ENCODE data around the gene MRPS23. TPM values are rescaled to one million over a fixed set of nuclear protein-coding genes. Genes with fewer than 3 reads are reported as not detected.
"Not testable (repeated sequence)": the region's sequence is repeated elsewhere in the genome, so short reads cannot be mapped to it uniquely, and the experiment has no call there.

MRPS23 gene
- total RNA-seq, 2 experiments from 2014 or later: 42.6 to 69.7 TPM

DNA sequence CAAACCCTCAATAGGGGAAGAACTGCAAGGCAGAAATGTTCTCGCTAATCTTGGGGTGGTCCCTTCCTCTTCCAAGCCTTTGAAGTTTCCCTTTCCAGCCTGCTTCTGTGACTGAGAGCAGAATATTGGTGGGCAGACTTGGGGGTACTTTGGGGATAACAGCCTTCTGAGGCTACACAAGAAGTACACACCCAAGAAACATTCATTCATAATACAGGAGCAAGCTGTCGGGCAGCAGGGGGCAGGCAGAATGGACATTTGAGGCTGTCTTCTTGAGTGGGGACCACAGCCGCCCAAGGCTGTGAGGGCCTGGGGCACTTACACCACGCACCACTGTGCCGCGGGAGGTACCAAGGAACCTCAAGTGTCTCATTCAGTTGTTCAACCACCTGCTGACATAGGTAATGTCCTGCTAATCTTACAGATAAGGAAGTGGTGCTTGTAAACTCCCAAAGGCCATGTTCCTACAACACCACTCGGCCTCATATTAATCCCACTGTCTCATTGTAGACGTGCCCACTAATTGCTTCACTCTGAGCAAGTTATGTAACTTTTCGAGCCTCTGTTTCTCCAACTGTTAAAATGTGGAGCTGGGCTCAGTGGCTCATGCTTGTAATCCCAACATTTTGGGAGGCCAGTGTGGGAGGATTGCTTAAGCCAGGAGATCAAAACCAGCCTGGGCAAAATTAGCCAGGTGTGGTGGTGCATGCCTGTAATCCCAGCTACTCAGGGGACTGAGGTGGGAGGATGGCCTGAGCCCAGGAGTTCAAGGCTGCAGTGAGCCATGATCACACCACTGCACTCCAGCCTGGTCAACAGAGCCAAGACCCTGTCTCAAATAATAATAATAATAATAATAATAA, 2.5 kb upstream of the MRPS23 start:
- POLR2A ChIA-PET: no interaction called here
- peaks cover 24% of the 10 kb centered on the region for H3K4me1 Mint-ChIP-seq
- DNase-seq: no peak
- peak overlapping the region; percentile 25 for H3K4me3 Mint-ChIP-seq
- no peak overlapping the region for H3K27ac Mint-ChIP-seq
- ATAC-seq: no peak
- no peaks in the 10 kb centered on the region for H3K9me3 Mint-ChIP-seq (ENCODE audit: low read depth)
- H3K36me3 Mint-ChIP-seq (ENCODE audit: low read depth): peaks cover 15% of the 10 kb centered on the region
- no peaks in the 10 kb centered on the region for H3K27me3 Mint-ChIP-seq
- intact Hi-C loops (cut with DNase I, micrococcal nuclease): loop anchor here in 1 of 2 experiments (5.0 to 10.0 kb wide), 2 partner anchors 482 to 1020 kb away; partner anchors contain the start of genes C17orf67 and DGKE
- CTCF ChIA-PET: interaction anchor here (0.7 to 15.7 kb wide), 5 partner anchors 7 to 148 kb away, joined by 3 to 249 read pairs (median 28); partner anchors contain the start of genes SRSF1 and VEZF1

DNA sequence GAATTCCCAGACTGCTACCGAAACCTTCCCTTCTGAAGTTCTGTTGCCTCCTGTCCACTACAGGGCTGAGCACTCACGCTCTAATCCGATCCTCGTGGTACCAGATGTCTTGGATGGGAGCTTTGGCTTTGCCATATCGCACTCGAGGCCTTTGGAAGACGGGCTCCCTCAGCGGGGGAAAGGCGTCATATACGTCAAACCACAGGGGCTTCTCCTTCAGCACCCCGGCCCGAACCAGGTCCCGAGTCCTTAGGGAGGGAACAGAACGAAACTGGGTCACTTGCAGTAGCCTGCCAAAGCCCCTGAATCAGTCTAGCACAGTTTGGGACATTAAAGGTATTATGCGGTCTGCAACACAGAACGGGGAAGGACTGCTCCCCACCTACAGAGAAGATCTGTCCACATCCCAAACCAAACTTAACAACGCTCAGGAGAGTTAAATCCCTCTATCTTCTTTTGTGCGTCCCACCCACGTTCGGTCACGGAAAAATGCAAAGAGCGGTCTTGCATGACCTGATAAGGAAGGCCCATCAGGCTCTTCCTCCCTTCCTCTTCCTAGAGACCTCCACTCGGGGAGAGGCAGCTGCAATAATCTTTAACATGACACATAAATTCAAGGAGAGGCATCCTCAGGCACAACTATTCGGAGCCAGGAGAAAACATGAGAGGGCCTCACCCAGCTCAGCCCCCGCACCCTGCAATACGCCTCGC, 526 bp downstream of the MRPS23 start:
- Mint-ChIP-seq H3K9me3 (ENCODE audit: low read depth) (no peaks in the 10 kb centered on the region), H3K4me3 (peak overlapping the region; percentile 98), H3K27ac (peak overlapping the region; percentile 95), H3K36me3 (ENCODE audit: low read depth) (peaks cover 25% of the 10 kb centered on the region), H3K4me1 (peaks cover 32% of the 10 kb centered on the region), H3K27me3 (no peaks in the 10 kb centered on the region)
- DNase-seq (no peak), ATAC-seq (no peak)
- POLR2A ChIA-PET: interaction anchor here (0.7 to 1.4 kb wide), 4 partner anchors 49 to 157 kb away, joined by 3 to 22 read pairs (median 4); partner anchors contain the start of gene SRSF1
- CTCF ChIA-PET: interaction anchor here (1.0 to 15.7 kb wide), 5 partner anchors 10 to 1016 kb away, joined by 4 to 249 read pairs (median 28); partner anchors contain the start of genes C17orf67, DGKE and SRSF1
- intact Hi-C loops (cut with DNase I, micrococcal nuclease): no loop called here

DNA sequence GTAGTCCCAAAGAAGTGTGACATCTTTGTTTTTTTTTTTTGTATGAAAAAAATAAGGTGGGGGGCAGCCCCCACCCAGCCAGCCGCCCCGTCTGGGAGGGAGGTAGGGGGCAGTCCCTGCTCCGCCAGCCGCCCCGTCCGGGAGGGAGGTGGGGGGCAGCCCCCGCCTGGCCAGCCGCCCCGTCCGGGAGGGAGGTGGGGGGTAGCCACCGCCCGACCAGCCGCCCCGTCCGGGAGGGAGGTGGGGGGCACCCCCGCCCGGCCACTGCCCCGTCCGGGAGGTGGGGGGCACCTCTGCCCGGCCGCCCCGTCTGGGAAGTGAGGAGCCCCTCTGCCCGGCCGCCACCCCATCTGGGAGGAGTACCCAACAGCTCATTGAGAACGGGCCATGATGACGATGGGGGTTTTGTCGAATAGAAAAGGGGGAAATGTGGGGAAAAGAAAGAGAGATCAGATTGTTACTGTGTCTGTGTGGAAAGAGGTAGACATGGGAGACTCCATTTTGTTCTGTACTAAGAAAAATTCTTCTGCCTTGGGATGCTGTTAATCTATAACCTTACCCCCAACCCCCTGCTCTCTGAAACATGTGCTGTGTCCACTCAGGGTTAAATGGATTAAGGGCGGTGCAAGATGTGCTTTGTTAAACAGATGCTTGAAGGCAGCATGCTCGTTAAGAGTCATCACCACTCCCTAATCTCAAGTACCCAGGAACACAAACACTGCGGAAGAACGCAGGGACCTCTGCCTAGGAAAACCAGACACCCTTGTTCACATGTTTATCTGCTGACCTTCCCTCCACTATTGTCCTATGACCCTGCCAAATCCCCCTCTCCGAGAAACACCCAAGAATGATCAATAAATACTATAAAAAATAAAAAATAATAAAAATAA, 3.5 kb downstream of the MRPS23 start:
- H3K4me3 Mint-ChIP-seq; H3K27me3 Mint-ChIP-seq; H3K9me3 Mint-ChIP-seq (ENCODE audit: low read depth); DNase-seq; intact Hi-C loops (cut with DNase I, micrococcal nuclease); ATAC-seq; POLR2A ChIA-PET; H3K27ac Mint-ChIP-seq: not testable (repeated sequence)
- CTCF ChIA-PET: interaction anchor here (0.7 to 1.5 kb wide), 3 partner anchors 11 to 266 kb away, joined by 3 to 6 read pairs (median 3); no protein-coding TSS in a partner anchor
- Mint-ChIP-seq H3K4me1 (peaks cover 27% of the 10 kb centered on the region), H3K36me3 (ENCODE audit: low read depth) (peaks cover 25% of the 10 kb centered on the region)

- Mint-ChIP-seq H3K4me1 (peaks cover 8% of the 10 kb centered on the region), H3K36me3 (ENCODE audit: low read depth) (peaks cover 29% of the 10 kb centered on the region), H3K4me3 (no peak overlapping the region), H3K27me3 (no peaks in the 10 kb centered on the region), H3K27ac (no peak overlapping the region), H3K9me3 (ENCODE audit: low read depth) (no peaks in the 10 kb centered on the region)
- CTCF ChIA-PET: interaction anchor here (0.6 to 1.5 kb wide), 2 partner anchors 9 to 470 kb away, joined by 4 to 9 read pairs; no protein-coding TSS in a partner anchor
- DNase-seq (no peak), ATAC-seq (no peak)
- intact Hi-C loops (cut with DNase I, micrococcal nuclease): no loop called here
- POLR2A ChIA-PET: no interaction called here
Observed at GRCh38 chr17:57842280-57842679, 7.6 kb downstream of the MRPS23 start.

GRCh38 chr17:57839571-57839923, 10.3 kb downstream of the MRPS23 start:
- H3K36me3 Mint-ChIP-seq (ENCODE audit: low read depth): peaks cover 24% of the 10 kb centered on the region
- ChIA-PET POLR2A (no interaction called here), CTCF (interaction anchor here (0.6 to 1.6 kb wide), 4 partner anchors 21 to 275 kb away, joined by 3 read pairs; no protein-coding TSS in a partner anchor)
- no peak overlapping the region for H3K4me3 Mint-ChIP-seq
- no peak for DNase-seq
- H3K27me3 Mint-ChIP-seq: no peaks in the 10 kb centered on the region
- no peak for ATAC-seq
- intact Hi-C loops (cut with DNase I, micrococcal nuclease): no loop called here
- H3K27ac Mint-ChIP-seq: no peak overlapping the region
- H3K4me1 Mint-ChIP-seq: no peaks in the 10 kb centered on the region
- H3K9me3 Mint-ChIP-seq (ENCODE audit: low read depth): no peaks in the 10 kb centered on the region

GRCh38 chr17:57838857-57839570, 10.8 kb downstream of the MRPS23 start:
- H3K36me3 Mint-ChIP-seq (ENCODE audit: low read depth): peaks cover 24% of the 10 kb centered on the region
- ATAC-seq: no peak
- H3K27me3 Mint-ChIP-seq: no peaks in the 10 kb centered on the region
- ChIA-PET CTCF (interaction anchor here (0.6 to 1.6 kb wide), 6 partner anchors 21 to 410 kb away, joined by 3 read pairs; no protein-coding TSS in a partner anchor), POLR2A (no interaction called here)
- DNase-seq: no peak
- no peaks in the 10 kb centered on the region for H3K9me3 Mint-ChIP-seq (ENCODE audit: low read depth)
- H3K4me3 Mint-ChIP-seq: no peak overlapping the region
- no peak overlapping the region for H3K27ac Mint-ChIP-seq
- H3K4me1 Mint-ChIP-seq: peaks cover 4% of the 10 kb centered on the region
- intact Hi-C loops (cut with DNase I, micrococcal nuclease): no loop called here

DNA sequence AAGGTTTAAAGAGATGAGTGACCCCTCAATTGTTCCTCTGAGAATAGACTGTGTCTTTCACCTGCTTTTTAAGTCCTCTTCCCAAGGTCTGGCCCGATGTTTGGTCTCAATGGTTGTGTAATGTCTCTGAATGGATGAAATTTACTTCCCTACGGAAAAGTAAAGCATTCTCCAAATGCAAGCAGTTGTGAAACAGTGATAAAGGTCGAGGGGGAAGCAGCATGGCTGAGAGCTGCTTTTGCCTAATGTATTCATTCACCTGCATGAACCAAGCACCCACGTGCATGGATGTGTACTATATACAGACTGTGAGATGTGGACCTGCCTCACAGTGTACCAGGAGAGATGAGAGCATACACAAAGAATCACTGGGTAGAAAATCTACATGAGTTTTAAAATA, 11.4 kb downstream of the MRPS23 start:
- ChIA-PET POLR2A (no interaction called here), CTCF (interaction anchor here (0.6 to 1.6 kb wide), 5 partner anchors 124 to 411 kb away, joined by 3 to 4 read pairs (median 3); no protein-coding TSS in a partner anchor)
- H3K27me3 Mint-ChIP-seq: no peaks in the 10 kb centered on the region

DNA sequence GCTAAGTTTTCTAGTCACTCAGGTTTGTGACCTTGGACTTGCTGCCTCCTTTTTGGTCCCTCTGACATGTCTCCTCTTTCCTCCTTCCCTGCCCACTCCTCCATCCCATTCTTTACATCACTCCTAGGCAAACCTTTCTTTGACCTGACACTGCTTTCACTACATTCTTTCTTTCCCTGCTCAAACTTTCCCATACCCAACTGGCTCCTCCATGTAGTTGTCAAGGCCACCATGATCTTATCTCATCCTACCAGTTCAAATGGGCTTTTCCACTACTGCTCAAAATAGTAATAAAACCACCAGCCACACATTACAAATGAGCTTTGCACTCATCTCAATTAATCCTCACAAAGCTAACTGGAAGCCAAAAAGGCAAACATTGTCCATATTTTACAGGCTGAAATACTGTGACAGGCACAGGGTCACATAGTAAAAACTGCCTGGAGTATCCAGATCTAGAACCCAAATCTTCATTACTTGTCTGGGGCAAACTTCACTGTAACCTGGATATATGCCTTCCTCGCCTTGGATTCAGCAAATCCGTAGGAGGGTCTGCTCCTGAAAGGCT, 14.4 kb downstream of the MRPS23 start:
- peaks cover 7% of the 10 kb centered on the region for H3K4me1 Mint-ChIP-seq
- no peak overlapping the region for H3K27ac Mint-ChIP-seq
- ChIA-PET CTCF (interaction anchor here (0.6 to 3.8 kb wide), 10 partner anchors 9 to 744 kb away, joined by 3 to 41 read pairs (median 3); partner anchors contain the start of gene MRPS23), POLR2A (no interaction called here)
- H3K4me3 Mint-ChIP-seq: no peak overlapping the region
- intact Hi-C loops (cut with DNase I, micrococcal nuclease): no loop called here
- no peak for ATAC-seq
- peaks cover 21% of the 10 kb centered on the region for H3K36me3 Mint-ChIP-seq (ENCODE audit: low read depth)
- DNase-seq: no peak
- H3K27me3 Mint-ChIP-seq: no peaks in the 10 kb centered on the region
- no peaks in the 10 kb centered on the region for H3K9me3 Mint-ChIP-seq (ENCODE audit: low read depth)

More for the DNA sequence above, 11.4 kb downstream of the MRPS23 start:
- intact Hi-C loops (cut with DNase I, micrococcal nuclease): no loop called here
- Mint-ChIP-seq H3K36me3 (ENCODE audit: low read depth) (peaks cover 24% of the 10 kb centered on the region), H3K4me3 (no peak overlapping the region), H3K9me3 (ENCODE audit: low read depth) (no peaks in the 10 kb centered on the region), H3K27ac (no peak overlapping the region), H3K4me1 (peaks cover 7% of the 10 kb centered on the region)
- no peak for DNase-seq
- no peak for ATAC-seq

DNA sequence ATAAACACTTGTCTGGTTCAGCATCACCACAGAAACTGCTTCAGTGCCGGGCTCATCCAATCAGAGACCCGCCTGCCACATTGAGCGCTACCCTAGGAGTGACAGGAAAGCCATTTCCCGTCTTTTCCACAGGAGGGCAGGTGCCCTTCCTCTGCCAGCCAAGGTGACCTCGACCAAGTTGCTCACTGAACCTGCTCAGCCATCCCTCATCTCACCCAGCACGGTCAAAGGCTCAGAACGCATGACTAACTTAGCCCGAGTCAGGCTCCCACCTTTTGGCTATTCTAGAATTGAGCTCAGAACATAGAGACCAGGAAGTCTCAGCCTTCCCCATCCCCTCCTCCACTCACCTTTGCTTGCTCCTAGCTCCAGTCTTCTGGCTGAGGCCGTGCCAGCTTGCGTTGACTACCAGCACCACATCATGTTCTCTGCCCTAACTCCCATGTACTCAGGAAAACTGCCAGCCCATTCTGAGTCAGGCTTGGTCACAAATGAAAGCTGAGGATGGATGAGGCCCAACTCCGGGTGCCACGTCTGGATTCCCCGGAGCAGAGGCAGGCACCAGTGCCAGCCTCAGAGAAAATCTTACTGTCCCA, 15.6 kb downstream of the MRPS23 start:
- POLR2A ChIA-PET: no interaction called here
- no peaks in the 10 kb centered on the region for H3K9me3 Mint-ChIP-seq (ENCODE audit: low read depth)

More for the DNA sequence above, 15.6 kb downstream of the MRPS23 start:
- Mint-ChIP-seq H3K36me3 (ENCODE audit: low read depth) (peaks cover 15% of the 10 kb centered on the region), H3K27ac (no peak overlapping the region), H3K4me3 (no peak overlapping the region), H3K27me3 (no peaks in the 10 kb centered on the region), H3K4me1 (peaks cover 7% of the 10 kb centered on the region)
- DNase-seq: peak; percentile 25
- peak; percentile 34 for ATAC-seq
- CTCF ChIA-PET: interaction anchor here (0.6 to 3.8 kb wide), 38 partner anchors 8 to 824 kb away, joined by 3 to 41 read pairs (median 4); partner anchors contain the start of gene MRPS23
- intact Hi-C loops (cut with DNase I, micrococcal nuclease): loop anchor here in 1 of 2 experiments (5.0 kb wide), 1 partner anchor 707 kb away; no protein-coding TSS in a partner anchor

Data from activated CD4-positive, alpha-beta T cell treated with anti-CD3 and anti-CD28 coated beads for 36 hours (primary cell).